ENCODE data around the gene FAM193A. TPM values are rescaled to one million over a fixed set of nuclear protein-coding genes. Genes with fewer than 3 reads are reported as not detected.

Gene FAM193A
- total RNA-seq, 4 donors from 2014 or later: 16.7 to 18.9 (median 18.0) TPM

GRCh38 chr4:2712261-2712842 is 175.9 kb downstream of the FAM193A start:
- in situ Hi-C loops (cut with MboI; ENCODE audit: low sequenced_read_pairs in 4 of 4): no loop called here
- peaks cover 0 to 3% of the 10 kb centered on the region in 2 donors for H3K4me1 ChIP-seq
- H3K27me3 ChIP-seq: no peaks in the 10 kb centered on the region
- peak overlapping the region in 2 of 4 donors; percentile 11 to 39 for H3K27ac ChIP-seq
- TF ChIP-seq, protein P1, sequence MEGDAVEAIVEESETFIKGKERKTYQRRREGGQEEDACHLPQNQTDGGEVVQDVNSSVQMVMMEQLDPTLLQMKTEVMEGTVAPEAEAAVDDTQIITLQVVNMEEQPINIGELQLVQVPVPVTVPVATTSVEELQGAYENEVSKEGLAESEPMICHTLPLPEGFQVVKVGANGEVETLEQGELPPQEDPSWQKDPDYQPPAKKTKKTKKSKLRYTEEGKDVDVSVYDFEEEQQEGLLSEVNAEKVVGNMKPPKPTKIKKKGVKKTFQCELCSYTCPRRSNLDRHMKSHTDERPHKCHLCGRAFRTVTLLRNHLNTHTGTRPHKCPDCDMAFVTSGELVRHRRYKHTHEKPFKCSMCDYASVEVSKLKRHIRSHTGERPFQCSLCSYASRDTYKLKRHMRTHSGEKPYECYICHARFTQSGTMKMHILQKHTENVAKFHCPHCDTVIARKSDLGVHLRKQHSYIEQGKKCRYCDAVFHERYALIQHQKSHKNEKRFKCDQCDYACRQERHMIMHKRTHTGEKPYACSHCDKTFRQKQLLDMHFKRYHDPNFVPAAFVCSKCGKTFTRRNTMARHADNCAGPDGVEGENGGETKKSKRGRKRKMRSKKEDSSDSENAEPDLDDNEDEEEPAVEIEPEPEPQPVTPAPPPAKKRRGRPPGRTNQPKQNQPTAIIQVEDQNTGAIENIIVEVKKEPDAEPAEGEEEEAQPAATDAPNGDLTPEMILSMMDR (IDR thresholded peaks at IDR 0.05 in 4 of 5, conservative IDR thresholded peaks at IDR 0.05 in 1 of 5): no peak
- no peak for TF ChIP-seq POLR2A (IDR thresholded peaks at IDR 0.05)
- H3K36me3 ChIP-seq: peaks cover 0 to 25% of the 10 kb centered on the region in 2 donors
- intact Hi-C loops (cut with DNase I; ENCODE audit: low total_unique reads): no loop called here
- no peaks in the 10 kb centered on the region for H3K9me3 ChIP-seq
- DNase-seq: peak in 1 of 2 donors; percentile 4
- no peak overlapping the region for H3K4me3 ChIP-seq
- ATAC-seq: no peak

DNA sequence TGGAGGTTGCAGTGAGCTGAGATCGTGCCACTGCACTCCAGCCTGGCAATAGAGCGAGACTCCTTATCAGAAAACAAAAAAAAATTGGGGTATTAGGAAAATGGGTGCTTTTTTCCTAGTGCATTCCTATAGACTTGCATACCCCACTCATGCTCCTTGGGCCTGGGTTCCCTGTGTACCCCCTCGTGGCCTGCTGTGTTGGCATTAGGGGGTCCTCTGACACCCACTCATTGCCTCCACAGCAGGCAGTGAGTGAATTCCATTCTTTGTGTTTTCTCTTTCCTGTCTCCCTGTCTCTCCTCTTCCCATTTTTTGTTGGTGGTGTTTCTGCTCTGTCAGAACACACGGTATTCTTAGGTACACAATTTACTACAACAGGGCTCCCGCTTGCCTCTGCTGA is 176.9 kb downstream of the FAM193A start:
- Histone ChIP-seq H3K4me1 (peaks cover 0 to 3% of the 10 kb centered on the region in 2 donors), H3K4me3 (no peak overlapping the region), H3K9me3 (no peaks in the 10 kb centered on the region), H3K27ac (peak overlapping the region; percentile 39 to 65 (median 53)), H3K27me3 (no peaks in the 10 kb centered on the region), H3K36me3 (peaks cover 0 to 28% of the 10 kb centered on the region in 2 donors)
- in situ Hi-C loops (cut with MboI; ENCODE audit: low sequenced_read_pairs in 4 of 4) (no loop called here), intact Hi-C loops (cut with DNase I; ENCODE audit: low total_unique reads) (no loop called here)
- TF ChIP-seq POLR2A (IDR thresholded peaks at IDR 0.05): no peak
- TF ChIP-seq, protein P1 (IDR thresholded peaks at IDR 0.05 in 4 of 5, conservative IDR thresholded peaks at IDR 0.05 in 1 of 5): no peak
- ATAC-seq (no peak), DNase-seq (peak in 1 of 2 donors; percentile 3)

GRCh38 chr4:2714061-2714770 is 177.8 kb downstream of the FAM193A start:
- Histone ChIP-seq H3K4me3 (no peak overlapping the region), H3K36me3 (peaks cover 0 to 25% of the 10 kb centered on the region in 2 donors), H3K4me1 (peaks cover 0 to 3% of the 10 kb centered on the region in 2 donors), H3K9me3 (no peaks in the 10 kb centered on the region), H3K27me3 (no peaks in the 10 kb centered on the region), H3K27ac (peak overlapping the region; percentile 42 to 65 (median 53))
- intact Hi-C loops (cut with DNase I; ENCODE audit: low total_unique reads) (no loop called here), in situ Hi-C loops (cut with MboI; ENCODE audit: low sequenced_read_pairs in 4 of 4) (no loop called here)
- TF ChIP-seq POLR2A (IDR thresholded peaks at IDR 0.05): no peak
- TF ChIP-seq, protein P1 (IDR thresholded peaks at IDR 0.05 in 4 of 5, conservative IDR thresholded peaks at IDR 0.05 in 1 of 5): no peak
- DNase-seq: peak in 1 of 2 donors; percentile 11
- peak; percentile 33 to 53 for ATAC-seq

DNA sequence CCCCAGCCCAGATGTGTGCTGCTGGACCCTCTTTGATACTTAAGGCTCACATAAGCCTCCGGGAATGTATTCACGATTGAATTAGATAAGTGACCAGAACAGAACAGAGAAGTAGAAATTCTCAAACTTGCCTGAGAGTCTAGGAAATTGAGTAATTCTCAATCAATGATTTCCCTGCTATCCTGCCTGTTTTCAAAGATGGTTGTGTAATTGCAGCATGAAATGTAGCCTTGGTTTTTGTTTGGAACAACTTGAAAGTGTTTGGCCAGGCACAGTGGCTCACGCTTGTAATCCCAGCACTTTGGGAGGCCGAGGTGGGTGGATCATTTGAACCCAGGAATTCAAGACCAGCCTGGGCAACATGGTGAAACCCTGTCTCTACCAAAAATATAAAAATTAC is 178.5 kb downstream of the FAM193A start:
- ATAC-seq: no peak

More for the DNA sequence above, 178.5 kb downstream of the FAM193A start:
- H3K27ac ChIP-seq: peak overlapping the region; percentile 15 to 65 (median 38)
- intact Hi-C loops (cut with DNase I; ENCODE audit: low total_unique reads): no loop called here
- in situ Hi-C loops (cut with MboI; ENCODE audit: low sequenced_read_pairs in 4 of 4): no loop called here
- H3K9me3 ChIP-seq: no peaks in the 10 kb centered on the region
- H3K4me1 ChIP-seq: peaks cover 0 to 3% of the 10 kb centered on the region in 2 donors
- H3K27me3 ChIP-seq: no peaks in the 10 kb centered on the region
- DNase-seq: no peak
- H3K4me3 ChIP-seq: no peak overlapping the region
- H3K36me3 ChIP-seq: peaks cover 0 to 28% of the 10 kb centered on the region in 2 donors
- TF ChIP-seq, protein P1 (IDR thresholded peaks at IDR 0.05 in 4 of 5, conservative IDR thresholded peaks at IDR 0.05 in 1 of 5): no peak
- no peak for TF ChIP-seq POLR2A (IDR thresholded peaks at IDR 0.05)

All from gastrocnemius medialis (tissue), 4 donors.